ENCODE data around the gene ADARB2.

The ADARB2 gene

GRCh38 chr10:1404323-1405260 is 332.7 kb downstream of the ADARB2 start:
- TF ChIP-seq FOXP2 (optimal IDR thresholded peaks at IDR 0.05; ENCODE audit: borderline replicate concordance, extremely low read depth, extremely low read length, insufficient read depth) (no peak), REST (IDR thresholded peaks at IDR 0.05; ENCODE audit: insufficient read depth in 1 of 2, low read depth in 2 of 2, low read length in 2 of 2) (no peak), SIN3A (IDR thresholded peaks at IDR 0.05; ENCODE audit: borderline replicate concordance, insufficient read depth, low read length) (no peak), POLR2AphosphoS5 (IDR thresholded peaks at IDR 0.05; ENCODE audit: low read depth, low read length) (no peak), TAF1 (IDR thresholded peaks at IDR 0.05; ENCODE audit: borderline replicate concordance, insufficient read depth, low read length) (no peak)

GRCh38 chr10:1403508-1404322 is 333.6 kb downstream of the ADARB2 start:
- TF ChIP-seq TAF1 (IDR thresholded peaks at IDR 0.05; ENCODE audit: borderline replicate concordance, insufficient read depth, low read length) = no peak
- no peak for TF ChIP-seq REST (IDR thresholded peaks at IDR 0.05; ENCODE audit: insufficient read depth in 1 of 2, low read depth in 2 of 2, low read length in 2 of 2)
- no peak for TF ChIP-seq SIN3A (IDR thresholded peaks at IDR 0.05; ENCODE audit: borderline replicate concordance, insufficient read depth, low read length)
- TF ChIP-seq POLR2AphosphoS5 (IDR thresholded peaks at IDR 0.05; ENCODE audit: low read depth, low read length) = no peak
- no peak for TF ChIP-seq FOXP2 (optimal IDR thresholded peaks at IDR 0.05; ENCODE audit: borderline replicate concordance, extremely low read depth, extremely low read length, insufficient read depth)

GRCh38 chr10:1402816-1403507 is 334.4 kb downstream of the ADARB2 start:
- no peak for TF ChIP-seq TAF1 (IDR thresholded peaks at IDR 0.05; ENCODE audit: borderline replicate concordance, insufficient read depth, low read length)
- TF ChIP-seq FOXP2 (optimal IDR thresholded peaks at IDR 0.05; ENCODE audit: borderline replicate concordance, extremely low read depth, extremely low read length, insufficient read depth) = no peak
- no peak for TF ChIP-seq POLR2AphosphoS5 (IDR thresholded peaks at IDR 0.05; ENCODE audit: low read depth, low read length)
- no peak for TF ChIP-seq REST (IDR thresholded peaks at IDR 0.05; ENCODE audit: insufficient read depth in 1 of 2, low read depth in 2 of 2, low read length in 2 of 2)
- no peak for TF ChIP-seq SIN3A (IDR thresholded peaks at IDR 0.05; ENCODE audit: borderline replicate concordance, insufficient read depth, low read length)

- no peak for TF ChIP-seq TAF1 (IDR thresholded peaks at IDR 0.05; ENCODE audit: borderline replicate concordance, insufficient read depth, low read length)
- no peak for TF ChIP-seq SIN3A (IDR thresholded peaks at IDR 0.05; ENCODE audit: borderline replicate concordance, insufficient read depth, low read length)
Measured at GRCh38 chr10:1402016-1402770, 335.1 kb downstream of the ADARB2 start.
